Measurements from ENCODE around the gene TNFRSF25. TPM values are rescaled to one million over a fixed set of nuclear protein-coding genes. Genes with fewer than 3 reads are reported as not detected.

The TNFRSF25 gene
- total RNA-seq, 1 donor = 2.0 TPM

DNA sequence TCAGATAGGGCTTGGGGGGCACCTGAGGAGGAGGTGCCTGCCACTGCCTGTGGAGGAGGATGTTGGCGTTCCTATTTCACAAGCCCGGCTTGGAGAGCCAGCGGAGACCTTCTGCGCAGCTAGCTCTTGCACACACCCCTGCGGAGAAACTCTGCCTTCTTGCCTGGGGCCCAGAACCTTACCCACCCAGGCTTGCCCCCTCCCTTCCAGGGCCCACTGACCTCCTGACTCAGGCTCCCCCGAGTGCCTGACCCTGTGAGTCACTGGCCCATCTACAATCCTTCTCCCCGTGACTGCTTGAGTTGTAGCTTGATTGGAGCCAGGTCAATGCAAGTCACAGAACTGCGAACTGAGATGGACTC lies 49.7 kb downstream of the TNFRSF25 start:
- no peak for DNase-seq (ENCODE audit: low read depth)
- TF ChIP-seq, protein P1, sequence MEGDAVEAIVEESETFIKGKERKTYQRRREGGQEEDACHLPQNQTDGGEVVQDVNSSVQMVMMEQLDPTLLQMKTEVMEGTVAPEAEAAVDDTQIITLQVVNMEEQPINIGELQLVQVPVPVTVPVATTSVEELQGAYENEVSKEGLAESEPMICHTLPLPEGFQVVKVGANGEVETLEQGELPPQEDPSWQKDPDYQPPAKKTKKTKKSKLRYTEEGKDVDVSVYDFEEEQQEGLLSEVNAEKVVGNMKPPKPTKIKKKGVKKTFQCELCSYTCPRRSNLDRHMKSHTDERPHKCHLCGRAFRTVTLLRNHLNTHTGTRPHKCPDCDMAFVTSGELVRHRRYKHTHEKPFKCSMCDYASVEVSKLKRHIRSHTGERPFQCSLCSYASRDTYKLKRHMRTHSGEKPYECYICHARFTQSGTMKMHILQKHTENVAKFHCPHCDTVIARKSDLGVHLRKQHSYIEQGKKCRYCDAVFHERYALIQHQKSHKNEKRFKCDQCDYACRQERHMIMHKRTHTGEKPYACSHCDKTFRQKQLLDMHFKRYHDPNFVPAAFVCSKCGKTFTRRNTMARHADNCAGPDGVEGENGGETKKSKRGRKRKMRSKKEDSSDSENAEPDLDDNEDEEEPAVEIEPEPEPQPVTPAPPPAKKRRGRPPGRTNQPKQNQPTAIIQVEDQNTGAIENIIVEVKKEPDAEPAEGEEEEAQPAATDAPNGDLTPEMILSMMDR (IDR thresholded peaks at IDR 0.05; ENCODE audit: insufficient read depth, low read length) = no peak
- H3K4me3 ChIP-seq (ENCODE audit: low read depth, low read length) = no peak overlapping the region

DNA sequence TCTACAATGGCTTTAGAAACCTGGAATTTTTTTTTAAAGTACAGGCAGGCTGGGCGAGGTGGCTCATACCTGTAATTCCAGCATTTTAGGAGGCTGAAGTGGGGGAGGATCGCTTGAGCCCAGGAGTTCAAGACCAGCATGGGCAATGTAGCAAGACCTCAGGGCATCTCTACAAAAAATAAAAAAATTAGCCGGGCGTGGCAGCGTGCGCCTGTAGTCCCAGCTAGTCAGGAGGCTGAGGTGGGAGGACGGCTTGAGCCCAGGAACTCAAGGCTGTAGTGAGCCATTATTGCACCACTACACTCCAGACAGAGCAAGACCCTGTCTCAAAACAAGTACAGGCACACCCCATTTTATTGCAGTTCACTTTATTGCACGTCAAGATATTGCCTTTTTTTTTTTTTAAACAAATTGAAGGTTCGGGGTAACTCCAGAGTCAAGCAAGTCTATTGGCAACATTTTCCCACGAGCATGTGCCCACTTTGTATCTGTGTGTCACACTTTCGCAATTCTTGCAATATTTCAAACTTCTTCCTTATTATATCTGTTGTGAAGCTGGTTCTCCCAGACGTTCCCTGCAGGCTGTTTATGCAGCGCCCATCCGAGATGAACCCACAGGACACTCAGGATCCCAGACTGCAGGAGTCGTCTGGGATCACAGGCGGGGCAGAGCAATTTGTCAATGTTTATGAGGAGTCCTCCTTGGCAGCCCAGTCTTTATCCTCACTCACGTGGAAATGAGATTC lies 50.9 kb downstream of the TNFRSF25 start:
- H3K4me3 ChIP-seq (ENCODE audit: low read depth, low read length) = no peak overlapping the region
- no peak for DNase-seq (ENCODE audit: low read depth)
- TF ChIP-seq, protein P1 (IDR thresholded peaks at IDR 0.05; ENCODE audit: insufficient read depth, low read length) = no peak

DNA sequence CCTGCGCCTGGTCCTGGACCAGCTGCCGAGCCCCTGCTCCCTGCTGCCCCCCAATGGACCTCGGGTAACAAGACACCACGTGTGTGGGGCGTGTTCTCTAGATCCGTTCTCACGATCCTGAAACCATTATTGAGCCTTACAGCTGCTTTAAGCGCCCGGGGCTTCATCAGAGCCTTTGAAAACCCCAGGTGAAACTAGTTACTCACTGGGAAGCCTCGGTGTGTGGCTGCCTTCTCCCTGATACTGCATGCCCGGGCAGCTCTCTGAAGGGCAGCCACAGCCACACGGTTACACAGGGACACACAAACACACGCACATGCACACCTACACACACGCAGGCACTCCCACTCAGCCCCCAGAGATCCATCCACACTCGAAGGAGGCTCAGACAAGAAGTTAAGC lies 51.5 kb downstream of the TNFRSF25 start:
- no peak overlapping the region for H3K4me3 ChIP-seq (ENCODE audit: low read depth, low read length)
- TF ChIP-seq, protein P1 (IDR thresholded peaks at IDR 0.05; ENCODE audit: insufficient read depth, low read length) = peak; percentile 68
- DNase-seq (ENCODE audit: low read depth) = peak; percentile 44

DNA sequence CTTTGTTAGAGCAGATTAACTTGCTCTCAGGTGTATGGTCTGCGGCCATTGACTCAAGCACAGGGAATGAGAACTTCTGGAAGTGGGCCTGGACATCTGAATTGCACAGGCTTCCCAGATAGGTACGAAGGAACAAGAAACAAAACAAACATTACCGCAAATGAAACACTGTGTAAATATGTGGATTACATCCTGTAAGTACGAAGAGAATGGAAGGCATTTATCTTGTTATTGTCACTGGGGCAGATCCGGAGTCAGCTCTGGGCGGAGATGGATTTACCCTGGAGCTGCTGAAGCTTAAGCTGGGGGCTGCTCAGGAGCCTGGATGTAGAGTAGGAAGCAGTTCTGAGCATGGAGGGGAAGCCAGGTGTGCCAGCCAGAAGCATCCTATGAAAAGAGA lies 53.1 kb downstream of the TNFRSF25 start:
- H3K4me3 ChIP-seq (ENCODE audit: low read depth, low read length) = no peak overlapping the region
- DNase-seq (ENCODE audit: low read depth) = no peak
- TF ChIP-seq, protein P1 (IDR thresholded peaks at IDR 0.05; ENCODE audit: insufficient read depth, low read length) = no peak

Small RNA genes lying within 50 kb of the gene (small RNA-seq; reads per million reads assigned to genes)
- not detected for gene MIR4252

Other genes starting within 250 kb of the TNFRSF25 start
- 53.5 and 99.1 TPM in 2 replicates for gene ICMT, start 230.2 kb downstream of the TNFRSF25 start, total RNA-seq (ENCODE audit: low replicate concordance)
- not detected in 2 replicates for gene HES3, start 222.0 kb downstream of the TNFRSF25 start, total RNA-seq (ENCODE audit: low replicate concordance)
- gene GPR153, start 205.1 kb downstream of the TNFRSF25 start, total RNA-seq (ENCODE audit: low replicate concordance) = 9.9 and 10.9 TPM in 2 replicates
- gene ACOT7, start 72.4 kb downstream of the TNFRSF25 start, total RNA-seq (ENCODE audit: low replicate concordance) = 4.8 and 16.0 TPM in 2 replicates
- gene HES2, start 46.3 kb downstream of the TNFRSF25 start, total RNA-seq (ENCODE audit: low replicate concordance) = 0.09 and 0.65 TPM in 2 replicates
- gene ESPN, start 41.4 kb downstream of the TNFRSF25 start, total RNA-seq (ENCODE audit: low replicate concordance) = not detected in 2 replicates
- gene PLEKHG5, start 25.5 kb upstream of the TNFRSF25 start, total RNA-seq (ENCODE audit: low replicate concordance) = 3.8 and 5.1 TPM in 2 replicates
- gene NOL9, start 88.3 kb upstream of the TNFRSF25 start, total RNA-seq (ENCODE audit: low replicate concordance) = 32.0 and 44.9 TPM in 2 replicates
- not detected in 2 replicates for gene TAS1R1, start 89.1 kb upstream of the TNFRSF25 start, total RNA-seq (ENCODE audit: low replicate concordance)
- gene ZBTB48, start 113.8 kb upstream of the TNFRSF25 start, total RNA-seq (ENCODE audit: low replicate concordance) = 7.7 and 26.4 TPM in 2 replicates
- 40.8 and 78.4 TPM in 2 replicates for gene KLHL21, start 136.7 kb upstream of the TNFRSF25 start, total RNA-seq (ENCODE audit: low replicate concordance)
- gene PHF13, start 147.6 kb upstream of the TNFRSF25 start, total RNA-seq (ENCODE audit: low replicate concordance) = 14.7 and 24.3 TPM in 2 replicates
- 9.2 and 11.3 TPM in 2 replicates for gene THAP3, start 158.7 kb upstream of the TNFRSF25 start, total RNA-seq (ENCODE audit: low replicate concordance)
- gene DNAJC11, start 235.6 kb upstream of the TNFRSF25 start, total RNA-seq (ENCODE audit: low replicate concordance) = 29.5 and 106 TPM in 2 replicates